GM21390 (cell line): ENCODE results near the gene TLE4.

Experiments used
- ATAC-seq: cut with Tn5 transposase; IDR thresholded peaks from one replicate; pipeline ENCODE4 v1.9.1; 2021; ENCODE audit not compliant: unreplicated experiment

TLE4 gene

DNA sequence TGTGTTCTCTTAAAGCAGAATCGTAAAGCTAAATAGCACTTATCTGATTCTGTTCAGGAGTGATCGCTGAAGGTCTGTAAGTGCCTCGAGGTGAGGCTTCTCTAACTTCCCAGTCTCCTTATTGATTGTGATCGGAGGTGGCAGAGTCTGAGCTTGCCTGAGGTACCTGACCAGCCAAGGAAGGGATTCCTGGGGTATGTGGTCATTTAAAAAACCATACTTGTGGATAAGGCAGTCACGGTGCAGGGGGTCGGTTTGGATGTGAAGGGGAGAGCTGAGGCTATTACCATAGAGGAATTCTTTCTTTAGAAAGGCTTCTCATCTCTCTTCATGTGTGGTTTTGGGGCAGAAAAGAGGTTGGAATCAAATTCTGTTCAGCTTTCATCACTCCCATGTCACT, 193.7 kb downstream of the TLE4 start:
- no peak for ATAC-seq

DNA sequence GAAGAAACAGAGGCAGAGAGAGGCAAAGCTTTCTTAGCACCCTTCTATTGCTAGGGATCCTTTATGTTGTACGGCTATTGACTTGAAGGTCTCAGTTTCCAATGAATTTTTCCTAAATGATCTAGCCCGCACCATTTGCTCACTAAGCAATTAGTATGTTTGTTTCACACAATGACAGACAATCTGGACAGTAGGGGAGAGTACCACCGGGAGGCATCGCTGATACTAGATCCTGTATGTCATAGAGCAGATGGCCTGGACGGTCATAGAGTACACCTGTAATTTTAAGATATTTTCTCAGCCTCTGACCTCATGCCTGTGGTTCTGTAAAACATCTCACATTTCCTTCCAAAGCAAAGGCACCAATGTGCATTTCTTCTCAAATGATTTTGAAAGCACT, 194.3 kb downstream of the TLE4 start:
- ATAC-seq: no peak

GRCh38 chr9:79768194-79768593, 196.4 kb downstream of the TLE4 start:
- no peak for ATAC-seq

GRCh38 chr9:79769476-79770275, 197.9 kb downstream of the TLE4 start:
- ATAC-seq: no peak

DNA sequence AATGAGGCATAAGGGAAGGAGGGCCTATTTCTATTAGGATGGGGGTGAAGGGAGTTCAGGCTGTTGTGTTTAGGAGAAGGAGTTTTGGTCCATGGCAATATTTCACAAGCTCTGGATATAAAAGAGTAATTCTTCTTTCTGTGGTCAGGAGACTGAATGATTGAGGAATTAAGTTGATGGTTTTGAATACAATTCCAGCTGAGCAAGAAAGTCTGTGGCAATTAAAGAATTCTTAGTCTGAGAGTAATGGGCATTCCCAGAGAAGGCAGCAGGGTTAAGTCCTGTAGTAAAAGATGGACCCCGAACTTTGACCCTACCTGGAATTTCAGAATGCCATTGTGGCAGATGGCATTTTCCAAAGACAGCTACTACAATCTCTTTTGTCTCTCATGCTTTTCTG, 202.6 kb downstream of the TLE4 start:
- ATAC-seq: no peak
